ENCODE data around the gene TPM1. TPM values are rescaled to one million over a fixed set of nuclear protein-coding genes. Genes with fewer than 3 reads are reported as not detected.

TPM1 gene
- total RNA-seq, 1 experiment from 2014 or later = 298 TPM

- BruUV-seq (replicated peaks) = no TSS peak
- ATAC-seq = no peak
- no peak for TF ChIP-seq SIN3A (IDR thresholded peaks at IDR 0.05; ENCODE audit: borderline replicate concordance, insufficient read depth, low read depth, low read length)
- TF ChIP-seq REST (IDR thresholded peaks at IDR 0.05; ENCODE audit: insufficient read depth in 1 of 2, low read depth in 2 of 2, low read length in 1 of 2) = no peak
- TF ChIP-seq POLR2AphosphoS5 (IDR thresholded peaks at IDR 0.05; ENCODE audit: low read depth, low read length) = no peak
- no peak for DNase-seq (ENCODE audit: low read depth, low spot score)
- no peaks in the 10 kb centered on the region for H3K36me3 ChIP-seq (ENCODE audit: control insufficient read depth, insufficient read depth, low read length)
- no peaks in the 10 kb centered on the region for H3K9me3 ChIP-seq (ENCODE audit: control insufficient read depth, insufficient read depth, low read depth, low read length)
- intact Hi-C loops (cut with micrococcal nuclease; ENCODE audit: unreplicated experiment) = no loop called here
- ChIA-PET CTCF (interaction anchor here (0.7 to 0.9 kb wide), 3 partner anchors 40 to 598 kb away, joined by 6 read pairs; no protein-coding TSS in a partner anchor), POLR2A (no interaction called here)
- in situ Hi-C loops (cut with HindIII; ENCODE audit: low pct_unique_long_range_greater_than_20kb, low sequenced_read_pairs) = no loop called here
- no peaks in the 10 kb centered on the region; the same call in 1 of the 2 replicates for H3K4me1 ChIP-seq (ENCODE audit: control insufficient read depth, insufficient read depth, low read length)
- no peak overlapping the region for H3K4me3 ChIP-seq (ENCODE audit: low read depth in 2 of 2, low read length in 2 of 2)
- no peaks in the 10 kb centered on the region for H3K27me3 ChIP-seq (ENCODE audit: control insufficient read depth, insufficient read depth, low read length)
- H3K27ac ChIP-seq (ENCODE audit: low read length) = no peak overlapping the region
Observed at GRCh38 chr15:63088533-63089245, 46.1 kb downstream of the TPM1 start.

- H3K4me1 ChIP-seq (ENCODE audit: control insufficient read depth, insufficient read depth, low read length) = peaks cover 3% of the 10 kb centered on the region
- DNase-seq (ENCODE audit: low read depth, low spot score) (no peak), ATAC-seq (no peak)
- no peaks in the 10 kb centered on the region for H3K9me3 ChIP-seq (ENCODE audit: control insufficient read depth, insufficient read depth, low read depth, low read length)
- no peak for TF ChIP-seq TCF7L2 (IDR thresholded peaks at IDR 0.05; ENCODE audit: low read depth, low read length)
- no peak for TF ChIP-seq CTCF (IDR thresholded peaks at IDR 0.05)
- no peak for TF ChIP-seq SIN3A (IDR thresholded peaks at IDR 0.05; ENCODE audit: borderline replicate concordance, insufficient read depth, low read depth, low read length)
- no peak for TF ChIP-seq POLR2AphosphoS5 (IDR thresholded peaks at IDR 0.05; ENCODE audit: low read depth, low read length)
- TF ChIP-seq REST (IDR thresholded peaks at IDR 0.05; ENCODE audit: insufficient read depth in 1 of 2, low read depth in 2 of 2, low read length in 1 of 2) = no peak
- no peaks in the 10 kb centered on the region for H3K27me3 ChIP-seq (ENCODE audit: control insufficient read depth, insufficient read depth, low read length)
- no peak overlapping the region for H3K4me3 ChIP-seq (ENCODE audit: low read depth in 2 of 2, low read length in 2 of 2)
- in situ Hi-C loops (cut with HindIII; ENCODE audit: low pct_unique_long_range_greater_than_20kb, low sequenced_read_pairs) (no loop called here), intact Hi-C loops (cut with micrococcal nuclease; ENCODE audit: unreplicated experiment) (no loop called here)
- H3K36me3 ChIP-seq (ENCODE audit: control insufficient read depth, insufficient read depth, low read length) = no peaks in the 10 kb centered on the region
- ChIA-PET CTCF (interaction anchor here (0.9 kb wide), 1 partner anchor 41 kb away, joined by 6 read pairs; no protein-coding TSS in a partner anchor), POLR2A (no interaction called here)
- H3K27ac ChIP-seq (ENCODE audit: low read length) = no peak overlapping the region
- no TSS peak for BruUV-seq (replicated peaks)
Observed at GRCh38 chr15:63089260-63090043, 46.9 kb downstream of the TPM1 start.

Data from Panc1 (cell line).